NCI-H2029 (cell line): ENCODE data around the gene KLK5.

ENCODE experiments used
- DNase-seq: peaks from one replicate; lab custom pipeline; 2025; lab: John Stamatoyannopoulos, UW

KLK5 gene

GRCh38 chr19:50968716-50969412, 16.0 kb upstream of the KLK5 start:
- no peak for DNase-seq

GRCh38 chr19:50967929-50968715, 15.3 kb upstream of the KLK5 start:
- DNase-seq, result no peak

DNA sequence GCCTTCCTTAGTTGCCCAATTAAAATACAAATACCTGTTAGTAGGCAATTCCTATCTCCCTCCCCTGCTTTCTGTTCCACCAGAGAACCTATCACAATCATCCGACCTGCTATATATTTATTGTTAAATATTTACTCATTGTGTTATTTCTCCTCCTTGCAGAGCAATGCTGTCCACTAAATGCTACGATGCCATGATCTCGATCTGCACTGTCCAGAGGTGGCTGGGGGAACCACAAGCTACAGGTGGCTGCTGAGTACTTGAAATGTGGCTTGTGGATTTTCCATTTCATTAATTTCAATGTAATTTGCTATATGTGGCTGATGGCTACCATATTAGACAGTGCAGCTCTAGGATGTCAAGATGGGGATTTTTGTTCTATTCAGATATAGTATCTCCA, 11.4 kb upstream of the KLK5 start:
- no peak for DNase-seq

- DNase-seq, result no peak
These were observed 10.5 kb upstream of the KLK5 start for GRCh38 chr19:50963381-50963780.

- no peak for DNase-seq
These were observed 9.4 kb upstream of the KLK5 start for GRCh38 chr19:50962245-50962644.

- no peak for DNase-seq
These were observed 7.1 kb upstream of the KLK5 start for GRCh38 chr19:50959731-50960500.

GRCh38 chr19:50957587-50957986, 4.7 kb upstream of the KLK5 start:
- DNase-seq, result no peak

GRCh38 chr19:50949861-50950260, 3.0 kb downstream of the KLK5 start:
- no peak for DNase-seq

DNA sequence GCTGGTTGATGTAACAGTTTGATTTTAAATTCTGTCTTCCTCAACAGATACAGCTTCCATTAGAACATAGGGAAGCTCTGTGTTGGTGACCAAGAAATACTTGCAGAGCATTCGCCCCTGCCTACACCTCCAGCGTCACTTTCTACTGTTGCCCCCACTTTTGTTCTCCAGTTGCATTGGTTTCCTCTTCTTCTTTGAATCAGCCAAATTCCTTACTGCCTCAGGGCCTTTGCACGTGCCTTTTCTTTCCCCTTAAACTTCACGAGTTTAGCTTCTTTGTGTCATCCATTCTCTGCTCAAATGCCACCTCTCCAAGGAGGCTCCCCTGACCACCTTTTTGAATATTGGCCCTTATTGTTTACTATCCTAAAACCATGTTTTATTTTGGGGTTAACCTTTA, 5.7 kb downstream of the KLK5 start:
- DNase-seq, result no peak

GRCh38 chr19:50944795-50945194, 8.0 kb downstream of the KLK5 start:
- DNase-seq, result no peak

DNA sequence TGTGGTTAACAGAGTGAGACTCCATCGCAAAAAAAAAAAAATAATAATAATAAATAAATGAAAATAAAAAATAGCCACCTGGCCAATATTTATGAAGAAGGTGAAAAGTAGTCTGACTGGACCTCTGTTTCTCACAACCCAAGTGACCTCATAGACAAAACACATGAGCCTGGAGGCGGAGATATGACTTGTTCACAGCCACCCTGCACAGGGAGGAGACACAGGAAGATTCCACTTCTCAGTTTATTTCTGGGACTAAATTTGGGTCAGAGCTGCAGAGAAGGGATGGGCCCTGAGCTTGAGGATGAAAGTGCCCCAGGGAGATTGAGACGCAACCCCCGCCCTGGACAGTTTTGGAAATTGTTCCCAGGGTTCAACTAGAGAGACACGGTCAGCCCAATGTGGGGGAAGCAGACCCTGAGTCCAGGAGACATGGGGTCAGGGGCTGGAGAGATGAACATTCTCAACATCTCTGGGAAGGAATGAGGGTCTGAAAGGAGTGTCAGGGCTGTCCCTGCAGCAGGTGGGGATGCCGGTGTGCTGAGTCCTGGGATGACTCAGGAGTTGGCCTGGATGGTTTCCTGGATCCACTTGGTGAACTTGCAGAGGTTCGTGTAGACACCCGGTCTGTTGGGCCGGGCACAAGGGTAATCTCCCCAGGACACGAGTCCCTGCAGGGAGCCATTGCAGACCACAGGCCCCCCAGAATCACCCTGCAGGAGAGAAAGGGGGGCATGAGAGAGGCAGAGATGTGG, 9.6 kb downstream of the KLK5 start:
- no peak for DNase-seq

DNA sequence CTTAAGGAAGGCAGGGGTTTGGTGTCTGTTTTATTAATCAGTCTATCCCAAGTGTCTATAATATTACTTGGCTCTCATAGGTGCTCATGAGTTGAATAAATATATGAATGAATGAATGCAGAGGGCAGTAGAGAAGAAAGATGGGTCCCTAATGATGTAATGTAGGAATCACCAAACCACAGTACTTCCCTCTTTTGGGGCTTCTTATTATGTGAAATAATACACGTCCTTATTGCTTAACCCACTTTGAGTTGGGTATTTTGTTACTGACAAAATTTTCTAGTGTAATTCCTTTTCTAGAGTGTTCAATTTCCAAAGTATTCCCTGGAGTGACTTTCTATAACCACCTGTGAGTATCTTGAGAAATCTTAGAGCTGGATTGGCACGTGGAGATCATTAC, 13.2 kb downstream of the KLK5 start:
- no peak for DNase-seq

- DNase-seq, result no peak
These were observed 19.2 kb downstream of the KLK5 start for GRCh38 chr19:50933640-50934039.

GRCh38 chr19:50932690-50933083, 20.2 kb downstream of the KLK5 start:
- no peak for DNase-seq

- DNase-seq, result no peak
These were observed 20.7 kb downstream of the KLK5 start for GRCh38 chr19:50932018-50932689.

DNA sequence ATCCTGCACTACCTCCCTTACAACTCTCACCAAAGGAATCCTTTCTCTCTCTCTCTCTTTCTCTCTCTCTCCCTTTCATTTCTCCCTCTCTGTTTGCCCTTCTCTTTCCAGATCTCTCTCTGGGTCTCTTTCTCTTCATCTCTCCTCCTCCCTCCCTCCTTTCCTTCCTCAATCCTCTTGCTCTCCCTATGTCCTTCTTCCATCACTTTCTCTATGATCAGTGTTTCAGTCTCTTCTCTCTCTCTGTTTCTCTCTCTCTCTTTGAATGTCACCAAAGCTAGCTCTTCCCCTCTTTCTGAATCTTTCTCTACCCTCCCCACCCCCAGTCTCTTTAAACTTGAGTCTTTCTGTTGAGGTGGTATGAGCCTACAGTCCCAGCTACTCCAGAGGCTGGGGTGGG, 21.8 kb downstream of the KLK5 start:
- DNase-seq, result no peak

- no peak for DNase-seq
These were observed 24.0 kb downstream of the KLK5 start for GRCh38 chr19:50928831-50929230.

GRCh38 chr19:50926144-50926543, 26.7 kb downstream of the KLK5 start:
- DNase-seq, result no peak

GRCh38 chr19:50925734-50926133, 27.1 kb downstream of the KLK5 start:
- DNase-seq, result no peak

GRCh38 chr19:50924586-50924985, 28.3 kb downstream of the KLK5 start:
- no peak for DNase-seq

- peak; percentile 78 for DNase-seq
These were observed 30.5 kb downstream of the KLK5 start for GRCh38 chr19:50922317-50922853.
